HCT116 (cell line): Measurements from ENCODE around the gene ACVR1B. TPM values are rescaled to one million over a fixed set of nuclear protein-coding genes. Genes with fewer than 3 reads are reported as not detected.

Experiments used
- ATAC-seq: fragments of 200-7000 bp; cut with Tn5 transposase; 2 replicates; pipeline ENCODE4 v1.9.1; 2020; ENCODE audit warnings: mild to moderate bottlenecking, moderate library complexity
- BruUV-seq: library from RNA; stranded (reverse); fragments of 400-500 nt; replicated peaks from 2 replicates; lab custom pipeline; 2021; lab: Mats Ljungman, UMichigan
- CTCF ChIA-PET: fragments of 300-600 bp; sonication (Branson Sonifier 250); formaldehyde crosslinking; loops from one replicate; lab custom pipeline; 2021; ENCODE audit warnings: antibody characterized with exemption; lab: Charles Lee
- POLR2A ChIA-PET: fragments of 300-600, 350-600 bp; sonication (Branson Sonifier 250); formaldehyde crosslinking; loops from one replicate; lab custom pipeline; 2021; ENCODE audit warnings: antibody characterized with exemption; lab: Charles Lee
- RAD21 ChIA-PET, 2 experiments: fragments of 300-600 bp; sonication (Branson Sonifier 250); formaldehyde crosslinking; loops; one replicate each; lab custom pipeline; 2023; ENCODE audit warnings: low total read pairs in 2 of 2; ENCODE audit not compliant: uncharacterized antibody in 2 of 2, unreplicated experiment in 2 of 2, low non-redundant PET in 1 of 2; lab: Charles Lee
- DNase-seq: peaks from one replicate; pipeline ENCODE4 v3.0.0-alpha.2; 2010; ENCODE audit warnings: low read depth, low spot score
- H2AFZ ChIP-seq: fragments of 200-600 bp; shearing (Covaris generic), sonication (generic); 2 replicates; pipeline ENCODE4 v1.6.1; 2017; ENCODE audit warnings: low read depth, mixed run types, mixed read lengths, antibody characterized with exemption, low read length; ENCODE audit not compliant: poor library complexity, severe bottlenecking
- H3K27ac ChIP-seq: 2 replicates; pipeline ENCODE4 v1.5.1; 2012; ENCODE audit warnings: low read depth, low read length
- H3K27me3 ChIP-seq: fragments of 200-600 bp; sonication (generic); 2 replicates; pipeline ENCODE4 v1.6.1; 2016; ENCODE audit warnings: mixed run types, low read length, mixed read lengths; ENCODE audit not compliant: insufficient read depth
- H3K36me3 ChIP-seq, 2 experiments: fragments of 200-500 bp in 1 of 2; fragments of 200-600 bp in 1 of 2; sonication (Bioruptor generic) in 1 of 2; sonication (generic) in 1 of 2; 2 replicates each; pipeline versions ENCODE4 v1.5.1 to v1.6.1; 2014 to 2016; ENCODE audit warnings: low read length in 2 of 2, inconsistent platforms in 1 of 2, mixed read lengths in 1 of 2, mixed run types in 1 of 2; ENCODE audit not compliant: insufficient read depth in 2 of 2, control insufficient read depth in 1 of 2
- H3K4me1 ChIP-seq, 2 experiments: fragments of 200-600 bp in 1 of 2; sonication (generic) in 1 of 2; 2 replicates each; pipeline versions ENCODE4 v1.5.1 to v1.6.1; 2012 to 2017; ENCODE audit warnings: low read length in 2 of 2, inconsistent platforms in 1 of 2, mild to moderate bottlenecking in 1 of 2, mixed read lengths in 1 of 2, mixed run types in 1 of 2, moderate library complexity in 1 of 2; ENCODE audit not compliant: insufficient read depth in 2 of 2, control insufficient read depth in 1 of 2
- H3K4me2 ChIP-seq: fragments of 200-600 bp; sonication (generic); 2 replicates; pipeline ENCODE4 v1.6.1; 2017; ENCODE audit warnings: mixed run types, low read length, mixed read lengths
- H3K4me3 ChIP-seq, 2 experiments: fragments of 200-600 bp in 1 of 2; sonication (generic) in 1 of 2; replicated peaks in 1 of 2; 2 replicates each; pipeline ENCODE4 v1.5.1; 2011 to 2016; ENCODE audit warnings: low read length in 2 of 2, control low read depth in 1 of 2, low read depth in 1 of 2, mild to moderate bottlenecking in 1 of 2, mixed read lengths in 1 of 2, mixed run types in 1 of 2
- H3K79me2 ChIP-seq: fragments of 200-600 bp; sonication (generic); 2 replicates; pipeline ENCODE4 v1.6.1; 2017; ENCODE audit warnings: mild to moderate bottlenecking, mixed run types, low read length, moderate library complexity, mixed read lengths; ENCODE audit not compliant: insufficient read depth
- H3K9ac ChIP-seq: fragments of 200-600 bp; sonication (generic); 2 replicates; pipeline ENCODE4 v1.6.1; 2016; ENCODE audit warnings: low read length, mixed read lengths
- H3K9me2 ChIP-seq: fragments of 200-600 bp; sonication (generic), shearing (Covaris generic); 2 replicates; pipeline ENCODE4 v1.6.1; 2017; ENCODE audit warnings: mixed run types, mild to moderate bottlenecking, moderate library complexity; ENCODE audit not compliant: insufficient read depth
- H3K9me3 ChIP-seq, 2 experiments: fragments of 200-500 bp in 1 of 2; fragments of 200-600 bp in 1 of 2; sonication (Bioruptor generic) in 1 of 2; sonication (generic) in 1 of 2; 2 replicates each; pipeline ENCODE4 v1.6.1; 2014 to 2017; ENCODE audit warnings: low read length in 2 of 2, mixed read lengths in 2 of 2, inconsistent platforms in 1 of 2, low read depth in 1 of 2, mild to moderate bottlenecking in 1 of 2, mixed run types in 1 of 2, moderate library complexity in 1 of 2; ENCODE audit not compliant: control insufficient read depth in 1 of 2, insufficient read depth in 1 of 2
- H4K20me1 ChIP-seq: fragments of 200-600 bp; sonication (generic), shearing (Covaris generic); 2 replicates; pipeline ENCODE4 v1.6.1; 2017; ENCODE audit warnings: mixed run types, mild to moderate bottlenecking, moderate library complexity; ENCODE audit not compliant: insufficient read depth
- CBX3 ChIP-seq: IDR thresholded peaks from 2 replicates; pipeline ENCODE4 v1.6.1; 2012; ENCODE audit warnings: low read depth
- CEBPB ChIP-seq: IDR thresholded peaks from 2 replicates; pipeline ENCODE4 v1.6.1; 2012; ENCODE audit warnings: low read depth
- ELF1 ChIP-seq: IDR thresholded peaks from 2 replicates; pipeline ENCODE4 v1.6.1; 2012; ENCODE audit warnings: low read depth, borderline replicate concordance
- EZH2phosphoT487 ChIP-seq: fragments of 200-600 bp; IDR thresholded peaks from 2 replicates; pipeline ENCODE4 v1.6.1; 2018; ENCODE audit warnings: antibody characterized with exemption, borderline replicate concordance
- FOSL1 ChIP-seq: IDR thresholded peaks from 2 replicates; pipeline ENCODE4 v1.6.1; 2012; ENCODE audit warnings: low read depth
- JUND ChIP-seq: IDR thresholded peaks from 2 replicates; pipeline ENCODE4 v1.6.1; 2012
- POLR2A ChIP-seq: IDR thresholded peaks from 2 replicates; pipeline ENCODE4 v1.7.0; 2011; ENCODE audit warnings: borderline replicate concordance; ENCODE audit not compliant: insufficient read depth, insufficient read length; ENCODE audit errors: extremely low read depth
- RAD21 ChIP-seq: IDR thresholded peaks from 2 replicates; pipeline ENCODE4 v1.6.1; 2012; ENCODE audit warnings: low read depth, mild to moderate bottlenecking
- SP1 ChIP-seq: IDR thresholded peaks from 2 replicates; pipeline ENCODE4 v1.6.1; 2012; ENCODE audit warnings: low read depth
- SRF ChIP-seq: IDR thresholded peaks from 2 replicates; pipeline ENCODE4 v1.6.1; 2012; ENCODE audit warnings: low read depth
- TCF7L2 ChIP-seq: IDR thresholded peaks from 2 replicates; pipeline ENCODE4 v1.7.0; 2011; ENCODE audit warnings: borderline replicate concordance, inconsistent platforms; ENCODE audit not compliant: insufficient read depth, insufficient read length; ENCODE audit errors: extremely low read depth
- ZBTB33 ChIP-seq: IDR thresholded peaks from 2 replicates; pipeline ENCODE4 v1.6.1; 2011; ENCODE audit warnings: mild to moderate bottlenecking, low read length, moderate library complexity; ENCODE audit not compliant: insufficient replicate concordance; ENCODE audit errors: extremely low read depth
- ZFX ChIP-seq: fragments of 450-650 bp; IDR thresholded peaks from 2 replicates; pipeline ENCODE4 v1.6.1; 2017
- ZNF274 ChIP-seq: fragments of 200-500 bp; sonication (Bioruptor generic); IDR thresholded peaks from 2 replicates; pipeline ENCODE4 v1.6.1; 2014; ENCODE audit warnings: mild to moderate bottlenecking, low read depth, low read length, inconsistent platforms
- intact Hi-C: fragments of 100-400 bp; cut with micrococcal nuclease; formaldehyde crosslinking; loops from 2 replicates; pipeline ENCODE4 v1.10.0; 2022
- total RNA-seq: library from RNA; stranded (reverse); gene quantifications from one replicate; pipeline ENCODE4 v1.2.1, GENCODE V29; 2021; ENCODE audit not compliant: unreplicated experiment
- TF ChIP-seq, protein P1 (sequence below): IDR thresholded peaks from 2 replicates; pipeline ENCODE4 v1.6.1; 2012; ENCODE audit warnings: low read depth
- TF ChIP-seq, protein P2 (sequence below): IDR thresholded peaks from 2 replicates; pipeline ENCODE4 v1.6.1; 2012

Gene ACVR1B
- total RNA-seq, 1 experiment from 2014 or later: 22.7 TPM

GRCh38 chr12:51910168-51910567, 41.3 kb upstream of the ACVR1B start:
- no peaks in the 10 kb centered on the region for H3K9me2 ChIP-seq
- no peaks in the 10 kb centered on the region for H4K20me1 ChIP-seq
- intact Hi-C loops: no loop called here
- H3K4me3 ChIP-seq: no peak overlapping the region
- CTCF ChIA-PET: no interaction called here
- no peak overlapping the region for H2AFZ ChIP-seq
- TF ChIP-seq CEBPB (no peak), ZBTB33 (no peak), CBX3 (no peak), POLR2A (no peak), EZH2phosphoT487 (no peak)
- TF ChIP-seq, all 23 proteins: peak for 0
- ChIA-PET RAD21 (no interaction called here), POLR2A (no interaction called here)
- H3K27ac ChIP-seq: no peak overlapping the region
- H3K36me3 ChIP-seq: no peaks in the 10 kb centered on the region
- H3K9me3 ChIP-seq: no peaks in the 10 kb centered on the region
- no peak overlapping the region for H3K9ac ChIP-seq
- H3K79me2 ChIP-seq: no peaks in the 10 kb centered on the region
- H3K4me2 ChIP-seq: no peak overlapping the region
- no peaks in the 10 kb centered on the region for H3K27me3 ChIP-seq
- no TSS peak for BruUV-seq
- DNase-seq (no peak), ATAC-seq (no peak)
- H3K4me1 ChIP-seq: peaks cover 7 to 16% of the 10 kb centered on the region in 2 experiments; a peak in 3 of 4 replicates

DNA sequence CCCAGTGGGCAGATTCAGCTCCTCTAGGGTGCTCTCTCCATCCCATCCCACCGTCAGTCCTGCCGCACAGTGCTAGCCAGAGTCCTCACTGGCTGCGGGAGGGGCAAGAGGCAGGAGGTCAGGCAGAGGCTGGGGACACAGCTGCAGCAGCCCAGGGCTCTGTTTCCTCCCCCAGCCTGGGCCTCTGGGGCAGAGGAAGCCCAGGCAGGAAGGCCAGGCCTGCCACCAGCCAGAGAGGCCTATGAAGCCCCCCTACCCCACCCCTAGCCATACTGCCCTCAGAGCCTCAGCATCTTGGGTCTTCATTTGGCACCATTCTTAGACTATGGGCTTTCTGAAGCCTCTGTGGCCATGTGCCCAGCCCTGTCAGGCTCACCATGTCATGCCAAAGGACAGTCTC, 40.8 kb upstream of the ACVR1B start:
- Histone ChIP-seq H3K9me2 (no peaks in the 10 kb centered on the region), H3K4me1 (peaks cover 8 to 21% of the 10 kb centered on the region in 2 experiments), H3K4me3 (no peak overlapping the region), H3K27ac (no peak overlapping the region), H2AFZ (no peak overlapping the region), H3K9me3 (no peaks in the 10 kb centered on the region), H3K27me3 (no peaks in the 10 kb centered on the region), H3K4me2 (no peak overlapping the region), H3K79me2 (no peaks in the 10 kb centered on the region), H3K9ac (no peak overlapping the region), H4K20me1 (no peaks in the 10 kb centered on the region), H3K36me3 (no peaks in the 10 kb centered on the region)
- ChIA-PET CTCF (interaction anchor here (3.1 kb wide), 1 partner anchor 15 kb away, joined by 22 read pairs; no protein-coding TSS in a partner anchor), POLR2A (no interaction called here), RAD21 (no interaction called here)
- no peak for TF ChIP-seq SP1
- TF ChIP-seq TCF7L2: no peak
- no peak for TF ChIP-seq FOSL1
- TF ChIP-seq, protein P1, sequence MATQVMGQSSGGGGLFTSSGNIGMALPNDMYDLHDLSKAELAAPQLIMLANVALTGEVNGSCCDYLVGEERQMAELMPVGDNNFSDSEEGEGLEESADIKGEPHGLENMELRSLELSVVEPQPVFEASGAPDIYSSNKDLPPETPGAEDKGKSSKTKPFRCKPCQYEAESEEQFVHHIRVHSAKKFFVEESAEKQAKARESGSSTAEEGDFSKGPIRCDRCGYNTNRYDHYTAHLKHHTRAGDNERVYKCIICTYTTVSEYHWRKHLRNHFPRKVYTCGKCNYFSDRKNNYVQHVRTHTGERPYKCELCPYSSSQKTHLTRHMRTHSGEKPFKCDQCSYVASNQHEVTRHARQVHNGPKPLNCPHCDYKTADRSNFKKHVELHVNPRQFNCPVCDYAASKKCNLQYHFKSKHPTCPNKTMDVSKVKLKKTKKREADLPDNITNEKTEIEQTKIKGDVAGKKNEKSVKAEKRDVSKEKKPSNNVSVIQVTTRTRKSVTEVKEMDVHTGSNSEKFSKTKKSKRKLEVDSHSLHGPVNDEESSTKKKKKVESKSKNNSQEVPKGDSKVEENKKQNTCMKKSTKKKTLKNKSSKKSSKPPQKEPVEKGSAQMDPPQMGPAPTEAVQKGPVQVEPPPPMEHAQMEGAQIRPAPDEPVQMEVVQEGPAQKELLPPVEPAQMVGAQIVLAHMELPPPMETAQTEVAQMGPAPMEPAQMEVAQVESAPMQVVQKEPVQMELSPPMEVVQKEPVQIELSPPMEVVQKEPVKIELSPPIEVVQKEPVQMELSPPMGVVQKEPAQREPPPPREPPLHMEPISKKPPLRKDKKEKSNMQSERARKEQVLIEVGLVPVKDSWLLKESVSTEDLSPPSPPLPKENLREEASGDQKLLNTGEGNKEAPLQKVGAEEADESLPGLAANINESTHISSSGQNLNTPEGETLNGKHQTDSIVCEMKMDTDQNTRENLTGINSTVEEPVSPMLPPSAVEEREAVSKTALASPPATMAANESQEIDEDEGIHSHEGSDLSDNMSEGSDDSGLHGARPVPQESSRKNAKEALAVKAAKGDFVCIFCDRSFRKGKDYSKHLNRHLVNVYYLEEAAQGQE: no peak
- no peak for TF ChIP-seq RAD21
- TF ChIP-seq ELF1: no peak
- no peak for TF ChIP-seq ZFX
- TF ChIP-seq, protein P2, sequence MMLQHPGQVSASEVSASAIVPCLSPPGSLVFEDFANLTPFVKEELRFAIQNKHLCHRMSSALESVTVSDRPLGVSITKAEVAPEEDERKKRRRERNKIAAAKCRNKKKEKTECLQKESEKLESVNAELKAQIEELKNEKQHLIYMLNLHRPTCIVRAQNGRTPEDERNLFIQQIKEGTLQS: no peak
- TF ChIP-seq JUND: no peak
- TF ChIP-seq ZNF274: no peak
- TF ChIP-seq SRF: no peak
- no peak for TF ChIP-seq EZH2phosphoT487
- ATAC-seq: no peak
- no peak for DNase-seq
- BruUV-seq: no TSS peak
- intact Hi-C loops: no loop called here
